Measurements from ENCODE around the gene FAM228A.

Gene FAM228A

DNA sequence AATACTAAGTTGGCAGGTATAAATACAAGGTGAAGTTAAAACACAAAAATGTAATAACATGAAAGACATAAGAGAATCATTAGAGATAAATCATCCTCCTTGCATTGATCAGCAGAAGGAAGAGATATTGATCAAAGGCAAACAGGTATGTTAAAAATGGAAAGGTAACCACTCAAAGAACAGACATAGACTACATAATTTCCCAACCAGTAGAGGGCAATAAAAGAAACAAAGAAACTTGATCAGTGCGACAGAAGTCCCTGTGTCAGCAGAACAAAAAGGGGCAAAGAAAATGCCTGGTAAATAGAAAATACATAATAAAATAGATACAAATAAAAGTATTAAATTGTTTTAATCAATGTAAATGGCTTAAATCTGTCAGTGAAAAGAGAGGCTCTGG lies 53.6 kb downstream of the FAM228A start:
- DNase-seq (ENCODE audit: low spot score), result no peak

DNA sequence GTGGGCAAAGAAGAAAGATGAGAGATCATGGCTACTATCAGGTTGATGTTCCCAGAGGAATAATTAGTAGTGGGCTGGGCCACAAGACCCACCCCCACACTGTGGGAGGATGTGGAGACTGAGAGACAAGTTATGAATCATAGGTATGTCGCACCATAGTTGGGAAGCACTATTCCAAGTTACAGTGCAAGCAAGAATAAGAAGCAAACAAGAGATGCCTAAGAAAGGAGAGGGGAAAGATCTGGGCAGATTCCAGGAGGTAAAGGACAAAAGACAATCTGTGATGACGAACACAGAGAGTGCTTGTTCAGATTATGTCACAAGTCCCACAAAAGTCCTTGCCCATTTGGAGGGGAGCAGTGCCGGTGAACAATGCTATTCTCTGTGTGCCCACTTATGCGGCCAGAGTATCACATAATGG lies 56.6 kb downstream of the FAM228A start:
- DNase-seq (ENCODE audit: low spot score), result no peak

DNA sequence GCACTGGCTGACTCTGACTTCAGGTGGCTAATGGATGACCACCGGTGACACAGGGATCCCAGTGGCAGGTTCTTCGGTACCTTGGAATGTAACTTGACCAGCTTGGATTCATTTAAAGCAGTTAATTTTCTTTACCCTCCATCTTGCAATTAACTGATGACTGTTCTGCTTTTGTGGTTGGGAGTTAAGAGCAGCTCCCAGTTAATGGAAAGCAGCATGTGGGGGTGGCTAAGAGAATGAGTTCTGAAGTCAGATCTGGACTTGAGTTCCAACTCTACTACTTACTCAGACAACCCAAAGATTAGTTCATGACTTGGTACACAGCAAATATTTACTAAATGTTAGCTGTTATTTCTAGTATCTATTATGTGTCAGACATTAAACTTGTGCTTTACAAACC lies 58.5 kb downstream of the FAM228A start:
- no peak for DNase-seq (ENCODE audit: low spot score)

DNA sequence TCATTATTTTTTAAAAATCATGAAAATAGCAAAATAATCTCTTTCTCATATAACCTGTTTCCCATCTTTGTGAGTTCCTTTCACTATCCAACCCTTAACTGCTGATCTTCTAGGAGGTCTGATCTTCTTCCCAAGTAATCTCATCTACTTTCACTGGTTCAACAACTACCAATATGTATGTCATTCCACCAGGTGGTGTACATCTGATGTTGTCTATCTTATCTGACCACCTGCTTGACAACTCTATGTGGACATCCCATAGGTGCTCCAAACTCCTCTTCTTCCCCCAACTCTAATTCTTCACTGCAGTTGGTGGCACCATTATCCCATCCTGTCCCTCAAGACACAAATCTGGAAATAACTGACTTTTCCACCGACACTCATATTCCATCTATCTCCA lies 62.5 kb downstream of the FAM228A start:
- DNase-seq (ENCODE audit: low spot score), result no peak

DNA sequence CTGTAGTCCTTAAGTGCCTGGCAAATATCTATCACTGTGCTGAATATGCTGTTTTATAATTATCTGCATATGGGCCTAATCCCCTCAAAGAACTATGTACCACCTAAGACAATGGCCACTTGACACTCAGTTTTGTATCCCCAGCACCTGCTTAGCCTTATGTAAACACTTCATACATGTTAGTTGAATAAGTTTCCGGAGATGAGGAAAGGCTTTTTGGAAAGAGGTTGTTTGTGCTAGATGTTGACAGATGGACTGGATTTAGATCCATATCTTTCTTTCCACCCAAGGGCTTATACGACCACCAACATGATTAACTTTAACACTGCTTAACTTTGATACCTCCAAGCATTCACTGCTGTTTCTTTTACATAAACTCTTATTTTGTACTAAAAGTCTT lies 63.3 kb downstream of the FAM228A start:
- no peak for DNase-seq (ENCODE audit: low spot score)

DNA sequence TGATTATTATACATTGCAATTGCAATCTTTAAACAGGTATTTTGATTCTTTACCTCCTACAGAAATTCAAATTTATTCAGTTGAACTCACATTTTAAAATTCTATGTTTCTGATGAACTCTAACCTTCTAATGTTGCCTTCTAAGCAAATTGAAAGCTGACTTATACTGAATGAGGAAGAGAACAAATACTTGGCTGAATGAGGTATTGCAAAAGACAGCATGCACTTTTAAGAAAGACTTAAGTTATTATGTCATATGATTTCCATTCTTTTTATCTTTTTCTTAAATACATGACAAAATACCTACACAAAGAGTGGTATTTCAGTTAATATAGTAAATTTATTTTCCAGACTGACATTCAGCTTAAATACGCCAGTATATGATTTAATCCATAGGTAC lies 64.7 kb downstream of the FAM228A start:
- DNase-seq (ENCODE audit: low spot score), result no peak

Data from LoVo (cell line).